ENCODE data around the gene MAP6.
"Not testable (repeated sequence)": the region's sequence is repeated elsewhere in the genome, so short reads cannot be mapped to it uniquely, and the experiment has no call there.

The MAP6 gene

DNA sequence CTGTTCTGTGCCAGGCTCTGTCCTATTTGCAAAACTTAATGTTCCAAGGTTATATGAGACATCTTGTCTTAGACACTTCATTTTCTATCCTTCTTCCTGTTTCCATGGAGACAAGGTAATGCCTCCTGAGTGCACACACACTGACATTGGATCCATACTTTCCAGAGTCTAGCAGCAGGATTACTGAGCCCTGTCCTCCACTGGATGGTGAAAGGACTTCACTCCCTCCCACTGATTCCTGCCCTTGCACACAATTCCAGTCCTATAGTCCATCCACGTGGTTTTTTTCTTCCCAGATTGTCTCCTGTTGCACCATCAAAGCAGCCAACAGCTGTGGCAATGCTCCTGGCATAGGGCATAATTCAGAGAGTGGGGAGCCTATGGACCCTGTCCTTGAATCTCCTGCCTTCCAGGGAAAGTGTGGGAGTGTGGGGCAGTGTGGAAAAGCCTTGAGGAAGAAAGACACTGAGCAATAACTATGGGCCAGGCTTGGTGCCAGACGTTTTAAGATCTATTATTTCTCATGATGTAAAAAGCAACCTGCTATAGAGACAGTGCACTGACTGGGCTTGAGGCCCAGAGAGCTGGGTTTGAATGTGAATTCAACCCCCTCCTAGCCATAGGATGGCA is 75.4 kb downstream of the MAP6 start:
- DNase-seq: peak in 1 of 56 donors; percentile 12

GRCh38 chr11:75592715-75593114 is 76.1 kb downstream of the MAP6 start:
- no peak for DNase-seq

- peak in 3 of 56 donors; percentile 15 to 35 (median 20) for DNase-seq
Measured at GRCh38 chr11:75591966-75592365, 76.9 kb downstream of the MAP6 start.

- DNase-seq: no peak
Measured at GRCh38 chr11:75591371-75591770, 77.5 kb downstream of the MAP6 start.

- DNase-seq: no peak
Measured at GRCh38 chr11:75589933-75590332, 78.9 kb downstream of the MAP6 start.

DNA sequence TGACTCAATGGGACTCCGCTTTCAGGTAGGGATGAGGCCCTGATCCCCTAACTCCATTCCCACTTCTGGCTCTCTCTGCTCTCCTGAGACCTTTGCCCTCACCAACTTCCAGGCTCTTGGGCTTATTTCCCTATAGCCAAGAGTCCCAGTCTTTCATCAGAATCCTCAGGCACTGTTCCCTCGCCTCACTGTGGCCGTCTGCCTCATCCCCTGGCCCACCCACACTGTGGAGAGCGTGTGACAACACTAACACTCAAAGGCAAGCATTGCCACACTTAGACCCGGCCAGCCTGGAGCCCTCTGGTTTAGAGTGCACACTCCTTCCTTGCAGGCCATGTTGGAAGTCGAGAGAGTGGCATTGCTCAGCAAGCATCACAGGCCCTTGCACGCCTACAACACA is 79.8 kb downstream of the MAP6 start:
- no peak for DNase-seq

- DNase-seq: no peak
Measured at GRCh38 chr11:75588051-75588481, 80.8 kb downstream of the MAP6 start.

GRCh38 chr11:75586395-75586794 is 82.4 kb downstream of the MAP6 start:
- DNase-seq: no peak

GRCh38 chr11:75585293-75585670 is 83.6 kb downstream of the MAP6 start:
- no peak for DNase-seq

DNA sequence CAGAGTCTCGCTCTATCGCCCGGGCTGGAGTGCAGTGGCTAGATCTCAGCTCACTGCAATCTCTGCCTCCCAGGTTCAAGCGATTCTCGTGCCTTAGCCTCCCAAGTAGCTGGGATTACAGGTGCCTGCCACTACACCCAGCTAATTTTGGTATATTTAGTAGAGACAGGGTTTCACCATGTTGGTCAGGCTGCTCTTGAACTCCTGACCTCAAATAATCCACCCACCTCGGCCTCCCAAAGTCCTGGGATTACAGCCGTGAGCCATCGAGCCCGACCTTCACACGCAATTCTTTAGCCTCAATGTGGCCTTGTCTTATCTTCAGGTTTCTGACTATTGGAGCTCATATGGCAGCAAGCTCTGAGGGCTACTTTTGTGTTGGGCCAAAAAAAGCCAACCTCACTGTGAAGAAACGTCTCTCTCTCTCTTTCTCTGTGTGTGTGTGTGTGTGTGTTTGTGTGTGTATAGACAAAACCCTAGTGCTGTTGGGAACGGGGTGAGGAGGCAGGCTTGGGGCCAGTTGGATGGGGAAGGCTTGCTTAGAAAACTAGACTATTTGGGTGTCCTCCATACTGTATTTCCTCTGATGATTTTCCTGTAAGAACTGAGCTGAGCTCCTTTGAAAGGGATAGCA is 84.1 kb downstream of the MAP6 start:
- not testable (repeated sequence) for DNase-seq

DNA sequence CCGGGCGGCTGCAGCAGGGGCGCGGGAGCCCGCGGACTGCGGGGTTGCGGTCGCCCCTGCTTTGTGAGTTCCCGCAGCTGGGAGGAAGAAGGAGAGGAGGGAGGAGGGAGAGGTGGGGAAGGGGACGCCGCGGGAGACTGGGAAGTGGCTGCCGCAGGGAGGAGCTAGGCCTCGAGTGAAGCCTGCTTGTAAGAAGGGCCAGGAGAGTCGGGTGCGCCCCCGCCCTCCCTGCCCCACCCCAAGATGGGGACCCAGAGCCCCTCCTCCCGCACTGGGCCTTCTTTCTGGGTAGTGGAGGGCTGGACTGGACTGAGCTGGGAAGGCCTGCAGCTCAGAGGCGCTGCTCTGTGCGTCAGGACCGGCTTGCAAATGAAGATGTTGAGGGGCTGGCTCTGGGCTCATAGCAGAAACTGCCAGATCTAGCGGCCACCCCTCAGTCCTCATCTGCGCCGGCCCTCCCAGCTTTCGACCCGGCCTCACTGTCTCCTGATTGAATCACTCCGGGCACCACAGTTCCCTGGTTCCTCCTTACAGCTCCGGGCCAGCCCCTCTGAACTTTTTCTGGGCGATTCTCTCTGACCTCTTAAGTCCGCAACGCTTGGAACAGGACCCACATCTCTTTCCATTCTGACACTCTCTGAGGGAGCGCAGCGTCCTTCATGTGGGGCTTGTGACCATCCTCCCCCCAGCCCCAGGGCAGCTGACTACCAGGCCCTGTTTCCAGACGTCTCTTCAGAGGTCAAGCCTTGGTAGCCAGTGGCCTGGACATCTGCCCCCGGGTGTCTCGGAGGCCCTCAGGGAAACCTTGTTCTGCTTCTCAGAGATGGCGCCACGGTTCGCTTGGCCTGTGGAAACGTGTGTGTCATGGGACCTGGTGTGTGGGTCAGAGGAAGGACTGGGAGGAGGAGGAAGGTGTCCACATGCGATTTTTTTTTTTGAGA is 84.8 kb downstream of the MAP6 start:
- DNase-seq: peak in 51 of 56 donors; percentile 18 to 80 (median 63)

GRCh38 chr11:75582895-75583717 is 85.7 kb downstream of the MAP6 start:
- peak in 45 of 56 donors; percentile 20 to 86 (median 62) for DNase-seq

DNA sequence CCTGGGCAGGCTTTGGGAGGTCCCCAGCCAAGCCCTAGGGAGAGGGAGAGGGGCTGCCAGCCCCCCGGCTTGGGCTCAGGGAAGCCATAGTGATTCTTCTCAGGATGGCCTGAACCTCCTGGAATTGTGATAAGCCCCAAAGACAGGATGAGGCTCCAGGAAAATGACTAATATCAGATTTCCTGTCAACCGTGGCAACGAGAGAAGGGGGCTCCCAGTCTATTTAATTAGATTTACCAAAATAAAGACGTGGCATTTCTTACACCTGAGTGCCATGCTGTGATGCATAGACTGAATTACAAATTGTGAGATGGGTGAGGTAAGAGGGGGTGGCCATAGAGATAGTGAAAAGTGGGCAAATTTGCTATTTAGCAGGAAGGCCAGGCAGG is 86.3 kb downstream of the MAP6 start:
- DNase-seq: no peak

GRCh38 chr11:75579841-75580240 is 89.0 kb downstream of the MAP6 start:
- no peak for DNase-seq

- DNase-seq: no peak
Measured at GRCh38 chr11:75578977-75579376, 89.9 kb downstream of the MAP6 start.

GRCh38 chr11:75577207-75577606 is 91.6 kb downstream of the MAP6 start:
- peak in 23 of 56 donors; percentile 7 to 59 (median 25) for DNase-seq

- peak in 3 of 56 donors; percentile 14 to 29 (median 22) for DNase-seq
Measured at GRCh38 chr11:75576499-75576918, 92.3 kb downstream of the MAP6 start.

DNA sequence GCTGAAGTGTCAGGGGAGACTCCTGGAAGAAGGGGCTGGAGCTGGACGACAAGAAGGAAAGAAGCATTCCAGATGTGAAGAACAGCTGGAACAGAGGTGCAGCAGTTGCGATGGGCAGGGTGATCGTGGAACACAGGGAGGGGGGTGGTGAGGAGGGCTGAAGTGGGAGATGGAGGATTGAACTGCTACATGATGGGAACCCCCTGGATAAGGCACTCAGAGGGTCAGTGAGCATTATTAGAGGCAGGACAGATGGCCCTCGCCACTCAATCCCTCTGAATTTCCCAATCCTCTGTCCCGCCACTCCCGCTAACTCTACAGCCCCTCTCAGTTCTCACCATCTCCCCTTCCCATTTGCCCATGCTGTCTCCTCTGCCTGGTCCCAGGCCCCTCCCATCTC is 92.8 kb downstream of the MAP6 start:
- DNase-seq: no peak

GRCh38 chr11:75574698-75575602 is 93.9 kb downstream of the MAP6 start:
- no peak for DNase-seq

DNA sequence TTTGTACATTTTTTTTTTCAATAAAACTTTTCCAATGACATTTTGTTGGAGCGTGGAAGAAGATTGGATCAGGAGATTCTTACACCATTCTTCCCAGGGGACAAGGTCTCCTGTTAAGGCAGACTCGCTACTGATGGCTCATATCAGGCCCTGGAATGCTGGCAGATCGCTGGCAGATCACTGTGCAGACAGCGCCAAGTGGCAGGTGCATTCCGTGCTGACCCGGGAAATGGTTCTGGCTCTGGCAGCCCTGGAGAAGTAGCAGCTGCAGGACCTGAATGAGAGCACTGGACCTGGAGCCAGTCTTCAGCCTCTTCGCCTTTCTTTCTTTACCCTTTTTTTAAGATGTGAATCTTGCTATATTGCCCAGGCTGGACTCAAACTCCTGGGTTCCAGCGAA is 96.1 kb downstream of the MAP6 start:
- DNase-seq: peak in 1 of 56 donors; percentile 54

Data from nucleus accumbens (tissue), 56 donors.